Measurements from ENCODE around the gene BCL6. TPM values are rescaled to one million over a fixed set of nuclear protein-coding genes. Genes with fewer than 3 reads are reported as not detected.

The BCL6 gene
- total RNA-seq, 1 experiment from 2014 or later = 10.2 TPM

DNA sequence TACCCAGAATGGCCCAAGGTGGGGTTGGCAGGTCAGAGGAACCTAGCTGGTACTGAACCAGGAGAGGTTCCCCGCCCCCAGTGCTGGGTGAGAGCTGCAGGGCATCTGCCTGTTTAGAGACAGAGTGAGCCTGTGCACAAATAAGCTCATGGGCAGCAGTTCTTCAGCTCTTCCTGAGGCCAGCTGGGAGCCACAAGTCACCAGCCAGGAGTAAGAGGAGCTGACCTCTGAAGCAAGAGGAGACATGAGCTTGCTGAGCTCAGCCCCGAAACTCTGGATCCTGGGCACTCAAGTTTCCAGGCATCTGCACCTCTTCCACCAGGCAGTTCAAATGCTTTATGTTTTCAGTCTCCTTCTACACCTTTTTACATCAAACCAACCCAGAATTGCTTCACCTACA is 45.0 kb downstream of the BCL6 start (continued):
- TF ChIP-seq IRF2 (CRISPR knock-in tag; IDR thresholded peaks at IDR 0.05; ENCODE audit: borderline replicate concordance, low read depth) (no peak), RORB (CRISPR knock-in tag; IDR thresholded peaks at IDR 0.05) (no peak)

DNA sequence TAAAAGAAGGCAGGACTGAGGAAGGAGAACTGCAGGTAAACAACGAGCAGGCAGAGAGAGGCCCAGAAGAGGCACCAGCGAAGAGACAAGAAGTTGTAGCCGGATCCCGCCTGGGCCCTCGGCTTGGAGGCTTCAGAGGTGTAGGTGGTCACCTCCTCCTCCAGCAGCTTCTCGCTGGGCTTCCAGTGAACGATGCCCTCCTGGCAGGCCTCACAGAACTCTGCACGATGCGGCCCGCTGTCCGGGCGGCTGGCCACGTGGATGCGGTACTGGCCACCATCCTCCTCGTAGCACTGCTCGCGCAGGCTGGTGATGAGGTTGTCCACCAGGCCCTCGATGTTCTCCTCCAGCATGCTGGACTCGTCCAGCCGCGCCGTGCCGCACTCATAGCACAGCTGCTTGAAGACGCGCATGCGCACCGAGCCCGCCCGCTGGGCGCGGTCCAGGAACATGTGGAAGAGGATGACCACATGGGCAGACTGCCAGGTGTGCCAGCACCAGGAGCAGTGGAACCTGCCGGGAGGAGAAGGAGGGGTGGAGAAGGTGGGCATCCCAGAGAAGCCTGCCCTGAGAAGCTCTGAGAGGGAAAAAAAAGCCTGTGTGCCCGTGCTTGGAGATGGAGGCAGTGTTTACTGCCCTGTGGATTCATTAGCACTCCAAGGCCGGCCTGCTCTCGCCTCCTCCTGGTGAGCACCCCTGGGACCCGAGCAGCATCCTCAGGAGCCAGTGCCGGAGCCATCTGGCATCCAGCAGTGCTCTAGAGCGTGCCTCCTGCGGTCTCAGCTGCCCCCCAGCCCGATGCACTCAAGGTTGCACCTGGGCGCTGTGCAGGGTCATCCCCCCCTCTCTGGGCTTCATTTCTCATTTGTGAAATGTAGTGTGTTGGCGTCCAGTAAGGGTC is 46.5 kb downstream of the BCL6 start:
- ChIA-PET POLR2A (interaction anchor here (0.6 kb wide), 1 partner anchor 857 kb away, joined by 3 read pairs; no protein-coding TSS in a partner anchor), CTCF (no interaction called here)
- peaks cover 8% of the 10 kb centered on the region; the same call in 1 of the 2 replicates for H3K27me3 Mint-ChIP-seq (ENCODE audit: low read depth)
- no peaks in the 10 kb centered on the region for H3K4me1 Mint-ChIP-seq
- DNase-seq (ENCODE audit: low spot score) = no peak
- TF ChIP-seq ZNF219 (CRISPR knock-in tag; IDR thresholded peaks at IDR 0.05; ENCODE audit: borderline replicate concordance) (no peak), CREM (CRISPR knock-in tag; IDR thresholded peaks at IDR 0.05) (no peak), EMX1 (CRISPR knock-in tag; IDR thresholded peaks at IDR 0.05) (no peak), IRF2 (CRISPR knock-in tag; IDR thresholded peaks at IDR 0.05; ENCODE audit: borderline replicate concordance, low read depth) (no peak), FOXP1 (CRISPR knock-in tag; IDR thresholded peaks at IDR 0.05; ENCODE audit: borderline replicate concordance) (no peak), ZNF232 (CRISPR knock-in tag; IDR thresholded peaks at IDR 0.05) (no peak), MXD4 (CRISPR knock-in tag; IDR thresholded peaks at IDR 0.05; ENCODE audit: borderline replicate concordance) (no peak)
- no peak overlapping the region for H3K4me3 Mint-ChIP-seq
- H3K36me3 Mint-ChIP-seq = no peaks in the 10 kb centered on the region
- no peak for ATAC-seq
- peaks cover 4% of the 10 kb centered on the region; the same call in 1 of the 2 replicates for H3K9me3 Mint-ChIP-seq
- H3K27ac Mint-ChIP-seq = no peak overlapping the region

DNA sequence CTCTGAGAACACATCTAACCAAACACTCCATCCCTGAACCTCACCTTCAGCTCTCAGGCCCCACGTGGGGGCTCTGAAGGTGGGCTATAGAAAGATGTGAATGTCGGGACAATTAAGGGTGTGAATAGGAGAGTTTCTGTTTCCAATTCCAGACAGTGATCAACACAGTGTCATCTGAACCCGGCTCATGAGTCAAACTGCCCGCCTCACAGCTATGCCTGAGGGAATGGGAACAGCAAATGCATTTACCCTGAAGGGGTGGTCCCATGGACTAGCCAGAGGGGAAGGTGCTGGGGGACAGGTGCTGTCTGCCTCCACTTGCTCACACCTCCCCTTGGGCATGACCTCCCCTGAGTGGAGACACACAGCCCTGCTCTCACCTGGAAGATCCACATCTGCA is 49.2 kb downstream of the BCL6 start:
- CTCF ChIA-PET = interaction anchor here (2.6 kb wide), 1 partner anchor 376 kb away, joined by 9 read pairs; no protein-coding TSS in a partner anchor
- no peak for DNase-seq (ENCODE audit: low spot score)
- TF ChIP-seq ZNF121 (CRISPR knock-in tag; IDR thresholded peaks at IDR 0.05) = no peak
- no peak for TF ChIP-seq RORB (CRISPR knock-in tag; IDR thresholded peaks at IDR 0.05)
- TF ChIP-seq, protein P1, sequence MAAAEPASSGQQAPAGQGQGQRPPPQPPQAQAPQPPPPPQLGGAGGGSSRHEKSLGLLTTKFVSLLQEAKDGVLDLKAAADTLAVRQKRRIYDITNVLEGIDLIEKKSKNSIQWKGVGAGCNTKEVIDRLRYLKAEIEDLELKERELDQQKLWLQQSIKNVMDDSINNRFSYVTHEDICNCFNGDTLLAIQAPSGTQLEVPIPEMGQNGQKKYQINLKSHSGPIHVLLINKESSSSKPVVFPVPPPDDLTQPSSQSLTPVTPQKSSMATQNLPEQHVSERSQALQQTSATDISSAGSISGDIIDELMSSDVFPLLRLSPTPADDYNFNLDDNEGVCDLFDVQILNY (CRISPR knock-in tag; IDR thresholded peaks at IDR 0.05) = no peak
- TF ChIP-seq GRHL2 (CRISPR knock-in tag; IDR thresholded peaks at IDR 0.05; ENCODE audit: insufficient replicate concordance, severe bottlenecking) = no peak
- no peak for TF ChIP-seq GTF2I (CRISPR knock-in tag; conservative IDR thresholded peaks at IDR 0.05)
- TF ChIP-seq, protein P2, sequence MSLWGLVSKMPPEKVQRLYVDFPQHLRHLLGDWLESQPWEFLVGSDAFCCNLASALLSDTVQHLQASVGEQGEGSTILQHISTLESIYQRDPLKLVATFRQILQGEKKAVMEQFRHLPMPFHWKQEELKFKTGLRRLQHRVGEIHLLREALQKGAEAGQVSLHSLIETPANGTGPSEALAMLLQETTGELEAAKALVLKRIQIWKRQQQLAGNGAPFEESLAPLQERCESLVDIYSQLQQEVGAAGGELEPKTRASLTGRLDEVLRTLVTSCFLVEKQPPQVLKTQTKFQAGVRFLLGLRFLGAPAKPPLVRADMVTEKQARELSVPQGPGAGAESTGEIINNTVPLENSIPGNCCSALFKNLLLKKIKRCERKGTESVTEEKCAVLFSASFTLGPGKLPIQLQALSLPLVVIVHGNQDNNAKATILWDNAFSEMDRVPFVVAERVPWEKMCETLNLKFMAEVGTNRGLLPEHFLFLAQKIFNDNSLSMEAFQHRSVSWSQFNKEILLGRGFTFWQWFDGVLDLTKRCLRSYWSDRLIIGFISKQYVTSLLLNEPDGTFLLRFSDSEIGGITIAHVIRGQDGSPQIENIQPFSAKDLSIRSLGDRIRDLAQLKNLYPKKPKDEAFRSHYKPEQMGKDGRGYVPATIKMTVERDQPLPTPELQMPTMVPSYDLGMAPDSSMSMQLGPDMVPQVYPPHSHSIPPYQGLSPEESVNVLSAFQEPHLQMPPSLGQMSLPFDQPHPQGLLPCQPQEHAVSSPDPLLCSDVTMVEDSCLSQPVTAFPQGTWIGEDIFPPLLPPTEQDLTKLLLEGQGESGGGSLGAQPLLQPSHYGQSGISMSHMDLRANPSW (CRISPR knock-in tag; conservative IDR thresholded peaks at IDR 0.05; ENCODE audit: low read depth) = no peak
- TF ChIP-seq, protein P3, sequence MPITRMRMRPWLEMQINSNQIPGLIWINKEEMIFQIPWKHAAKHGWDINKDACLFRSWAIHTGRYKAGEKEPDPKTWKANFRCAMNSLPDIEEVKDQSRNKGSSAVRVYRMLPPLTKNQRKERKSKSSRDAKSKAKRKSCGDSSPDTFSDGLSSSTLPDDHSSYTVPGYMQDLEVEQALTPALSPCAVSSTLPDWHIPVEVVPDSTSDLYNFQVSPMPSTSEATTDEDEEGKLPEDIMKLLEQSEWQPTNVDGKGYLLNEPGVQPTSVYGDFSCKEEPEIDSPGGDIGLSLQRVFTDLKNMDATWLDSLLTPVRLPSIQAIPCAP (CRISPR knock-in tag; IDR thresholded peaks at IDR 0.05) = no peak
- no peak for TF ChIP-seq NFATC4 (CRISPR knock-in tag; IDR thresholded peaks at IDR 0.05)
- TF ChIP-seq GABPB1 (CRISPR knock-in tag; IDR thresholded peaks at IDR 0.05) = no peak
- TF ChIP-seq, protein P4, sequence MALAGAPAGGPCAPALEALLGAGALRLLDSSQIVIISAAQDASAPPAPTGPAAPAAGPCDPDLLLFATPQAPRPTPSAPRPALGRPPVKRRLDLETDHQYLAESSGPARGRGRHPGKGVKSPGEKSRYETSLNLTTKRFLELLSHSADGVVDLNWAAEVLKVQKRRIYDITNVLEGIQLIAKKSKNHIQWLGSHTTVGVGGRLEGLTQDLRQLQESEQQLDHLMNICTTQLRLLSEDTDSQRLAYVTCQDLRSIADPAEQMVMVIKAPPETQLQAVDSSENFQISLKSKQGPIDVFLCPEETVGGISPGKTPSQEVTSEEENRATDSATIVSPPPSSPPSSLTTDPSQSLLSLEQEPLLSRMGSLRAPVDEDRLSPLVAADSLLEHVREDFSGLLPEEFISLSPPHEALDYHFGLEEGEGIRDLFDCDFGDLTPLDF (CRISPR knock-in tag; IDR thresholded peaks at IDR 0.05) = no peak
- no peak for ATAC-seq
- Mint-ChIP-seq H3K27me3 (ENCODE audit: low read depth) (peaks cover 8% of the 10 kb centered on the region; the same call in 1 of the 2 replicates), H3K4me3 (no peak overlapping the region), H3K4me1 (no peaks in the 10 kb centered on the region), H3K9me3 (peaks cover 4% of the 10 kb centered on the region; the same call in 1 of the 2 replicates), H3K36me3 (no peaks in the 10 kb centered on the region), H3K27ac (no peak overlapping the region)
- POLR2A ChIA-PET = no interaction called here

Data from WTC11 (cell line).